GM13977 (cell line): ENCODE results near the gene GALNT12.

ENCODE experiments used
- DNase-seq: peaks from one replicate; pipeline ENCODE4 v3.0.0; 2012; ENCODE audit warnings: low spot score
- CTCF ChIP-seq: IDR thresholded peaks from 2 replicates; pipeline ENCODE4 v1.5.1; 2012; ENCODE audit warnings: mild to moderate bottlenecking, control low read depth; ENCODE audit not compliant: insufficient read depth; ENCODE audit errors: extremely low read depth, missing control alignments
- in situ Hi-C: fragments of 300-500 bp; cut with MboI; formaldehyde crosslinking; loops from one replicate; pipeline ENCODE4 v1.12.0; 2022; ENCODE audit warnings: low sequenced_read_pairs, low pct_unique_long_range_greater_than_20kb, mixed read lengths, inconsistent platforms; ENCODE audit not compliant: unreplicated experiment

The GALNT12 gene

GRCh38 chr9:98861781-98862504, 54.5 kb downstream of the GALNT12 start:
- no peak for DNase-seq
- no peak for TF ChIP-seq CTCF
- in situ Hi-C loops = loop anchor here (25.0 kb wide), 1 partner anchor 275 kb away; no protein-coding TSS in a partner anchor

- TF ChIP-seq CTCF = no peak
- in situ Hi-C loops = loop anchor here (25.0 kb wide), 1 partner anchor 274 kb away; no protein-coding TSS in a partner anchor
- no peak for DNase-seq
Observed at GRCh38 chr9:98862936-98863335, 55.5 kb downstream of the GALNT12 start.

DNA sequence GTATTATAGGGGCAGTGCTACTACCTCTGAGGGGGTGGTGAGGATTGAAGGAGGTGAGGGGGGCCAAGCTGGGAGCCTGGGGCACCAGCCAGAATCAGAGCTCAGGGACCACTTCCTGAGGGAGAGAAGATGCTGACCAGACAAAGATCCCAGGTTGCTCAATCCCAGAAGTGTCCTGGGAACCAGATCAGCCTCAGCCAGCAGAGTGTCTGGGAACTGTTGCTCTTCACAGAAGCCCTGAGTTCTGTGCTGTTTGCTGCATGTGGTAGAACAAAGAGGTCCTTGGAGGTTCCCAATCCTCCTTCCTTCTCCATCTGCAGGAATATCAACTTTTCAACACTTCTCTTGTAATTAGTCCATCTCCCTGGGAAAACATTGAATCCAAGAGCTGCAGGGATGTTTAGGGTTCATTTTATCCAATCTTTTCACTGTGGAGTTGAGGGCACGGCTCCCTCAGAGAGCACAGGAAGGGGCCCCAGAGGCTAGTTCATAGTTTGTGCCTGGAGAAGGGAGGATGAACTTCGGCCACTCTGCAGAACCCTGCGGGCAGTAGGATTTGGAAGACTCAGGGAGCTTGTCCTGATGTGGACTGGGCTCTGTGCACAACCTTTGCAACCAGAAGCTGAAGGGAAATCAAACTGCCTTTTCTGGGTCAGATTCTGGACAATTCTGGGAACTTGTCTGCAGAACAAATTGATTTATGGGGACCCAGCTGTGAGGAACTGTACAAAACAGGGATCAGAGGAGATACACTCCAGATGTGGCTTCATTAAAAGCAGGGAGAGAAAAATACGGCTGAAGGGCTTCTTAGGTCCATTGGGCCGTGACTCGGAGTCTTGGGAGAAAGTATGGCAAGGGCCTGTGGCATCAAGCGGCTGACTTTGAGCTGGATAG, 57.1 kb downstream of the GALNT12 start:
- no peak for TF ChIP-seq CTCF
- in situ Hi-C loops = loop anchor here (25.0 kb wide), 1 partner anchor 273 kb away; no protein-coding TSS in a partner anchor
- DNase-seq = no peak

DNA sequence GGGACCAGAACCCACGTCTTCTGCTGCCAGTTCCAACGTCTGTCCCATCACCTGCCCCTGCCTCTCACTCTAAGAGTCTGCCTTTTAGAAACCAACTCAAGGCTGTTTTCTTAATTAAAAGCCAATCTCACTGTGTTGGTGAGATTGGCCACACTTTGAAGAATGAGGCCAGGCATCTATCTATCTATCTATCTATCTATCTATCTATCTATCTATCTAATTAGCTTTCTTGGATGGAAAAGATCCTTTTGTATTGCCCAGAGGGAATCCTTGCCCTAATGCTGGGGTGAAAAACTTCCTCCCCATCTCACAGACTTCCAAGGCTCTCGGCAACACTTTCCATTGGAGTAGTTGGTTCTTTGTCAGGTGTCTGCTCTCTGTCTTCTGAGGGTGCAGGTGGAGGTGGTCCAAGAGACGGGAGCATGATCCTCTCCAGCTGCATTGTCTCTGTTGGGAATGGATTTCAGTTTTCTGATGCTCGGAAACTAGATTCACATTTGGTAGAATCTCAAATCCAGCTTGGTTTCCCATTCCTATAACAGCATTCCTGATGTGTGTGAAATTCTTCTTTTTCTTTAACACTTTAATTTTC, 57.9 kb downstream of the GALNT12 start:
- no peak for DNase-seq
- in situ Hi-C loops = loop anchor here (25.0 kb wide), 1 partner anchor 272 kb away; no protein-coding TSS in a partner anchor
- no peak for TF ChIP-seq CTCF

- TF ChIP-seq CTCF = no peak
- in situ Hi-C loops = loop anchor here (25.0 kb wide), 1 partner anchor 271 kb away; no protein-coding TSS in a partner anchor
- no peak for DNase-seq
Observed at GRCh38 chr9:98866435-98867102, 59.1 kb downstream of the GALNT12 start.

GRCh38 chr9:98867103-98867428, 59.6 kb downstream of the GALNT12 start:
- DNase-seq = no peak
- in situ Hi-C loops = loop anchor here (25.0 kb wide), 1 partner anchor 270 kb away; no protein-coding TSS in a partner anchor
- no peak for TF ChIP-seq CTCF
